Stomach (tissue), 4 donors: ENCODE measurements around the gene GRIK1.

Source experiments
- EP300 ChIP-seq: sonication (generic); formaldehyde crosslinking; IDR thresholded peaks from one replicate; pipeline ENCODE4 v1.6.1; 2017; ENCODE audit warnings: antibody characterized with exemption
- POLR2A ChIP-seq, 4 donors: fragments of 450-650 bp; IDR thresholded peaks; one replicate each; pipeline ENCODE4 v1.6.1; 2016; ENCODE audit warnings: antibody characterized with exemption in 4 of 4, control low read depth in 2 of 4, mild to moderate bottlenecking in 1 of 4, moderate library complexity in 1 of 4
- TF ChIP-seq, protein P1 (sequence below), 7 experiments: fragments of 450-650 bp in 4 of 7; fragments of 200-600 bp in 3 of 7; sonication (generic) in 3 of 7; IDR thresholded peaks; one replicate each; pipeline ENCODE4 v1.5.1; 2016 to 2019; ENCODE audit warnings: antibody characterized with exemption in 7 of 7, control low read depth in 2 of 7, mild to moderate bottlenecking in 1 of 7

DNA sequence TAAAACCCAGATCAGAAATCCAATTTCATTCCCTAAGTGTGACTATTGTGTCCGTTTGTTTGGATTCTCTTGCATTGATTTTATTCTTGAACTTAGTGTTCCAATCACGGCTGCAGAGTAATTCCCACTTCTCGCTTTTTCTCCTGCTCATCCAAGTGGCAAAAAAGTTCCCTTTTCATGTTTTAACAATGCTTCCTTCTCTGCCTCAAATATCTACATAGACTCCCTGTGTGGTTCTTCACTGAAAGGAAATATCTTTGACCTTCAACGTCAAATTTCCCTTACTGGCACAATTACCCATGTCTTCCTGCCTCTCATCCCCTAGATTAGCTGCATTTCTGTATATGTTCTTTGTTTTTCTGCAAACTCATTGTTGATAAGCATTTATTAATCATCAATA lies 335.7 kb downstream of the GRIK1 start:
- TF ChIP-seq, protein P1, sequence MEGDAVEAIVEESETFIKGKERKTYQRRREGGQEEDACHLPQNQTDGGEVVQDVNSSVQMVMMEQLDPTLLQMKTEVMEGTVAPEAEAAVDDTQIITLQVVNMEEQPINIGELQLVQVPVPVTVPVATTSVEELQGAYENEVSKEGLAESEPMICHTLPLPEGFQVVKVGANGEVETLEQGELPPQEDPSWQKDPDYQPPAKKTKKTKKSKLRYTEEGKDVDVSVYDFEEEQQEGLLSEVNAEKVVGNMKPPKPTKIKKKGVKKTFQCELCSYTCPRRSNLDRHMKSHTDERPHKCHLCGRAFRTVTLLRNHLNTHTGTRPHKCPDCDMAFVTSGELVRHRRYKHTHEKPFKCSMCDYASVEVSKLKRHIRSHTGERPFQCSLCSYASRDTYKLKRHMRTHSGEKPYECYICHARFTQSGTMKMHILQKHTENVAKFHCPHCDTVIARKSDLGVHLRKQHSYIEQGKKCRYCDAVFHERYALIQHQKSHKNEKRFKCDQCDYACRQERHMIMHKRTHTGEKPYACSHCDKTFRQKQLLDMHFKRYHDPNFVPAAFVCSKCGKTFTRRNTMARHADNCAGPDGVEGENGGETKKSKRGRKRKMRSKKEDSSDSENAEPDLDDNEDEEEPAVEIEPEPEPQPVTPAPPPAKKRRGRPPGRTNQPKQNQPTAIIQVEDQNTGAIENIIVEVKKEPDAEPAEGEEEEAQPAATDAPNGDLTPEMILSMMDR (IDR thresholded peaks at IDR 0.05): no peak
- TF ChIP-seq POLR2A (IDR thresholded peaks at IDR 0.05) (no peak), EP300 (no peak)
